ENCODE data around the gene DBP. TPM values are rescaled to one million over a fixed set of nuclear protein-coding genes. Genes with fewer than 3 reads are reported as not detected.
A peak's percentile ranks its signal among the peaks of the same experiment; 100 is the strongest.

The DBP gene
- total and polyA plus RNA-seq, 10 of the 15 experiments (the other 5 are each of a cell fraction or from before 2014, with no cell fraction given): 2.0 to 10.6 (median 6.9) TPM

GRCh38 chr19:48646001-48646721 is 9.0 kb upstream of the DBP start, which contains the start of gene CA11 (continued):
- TF ChIP-seq, protein P1, sequence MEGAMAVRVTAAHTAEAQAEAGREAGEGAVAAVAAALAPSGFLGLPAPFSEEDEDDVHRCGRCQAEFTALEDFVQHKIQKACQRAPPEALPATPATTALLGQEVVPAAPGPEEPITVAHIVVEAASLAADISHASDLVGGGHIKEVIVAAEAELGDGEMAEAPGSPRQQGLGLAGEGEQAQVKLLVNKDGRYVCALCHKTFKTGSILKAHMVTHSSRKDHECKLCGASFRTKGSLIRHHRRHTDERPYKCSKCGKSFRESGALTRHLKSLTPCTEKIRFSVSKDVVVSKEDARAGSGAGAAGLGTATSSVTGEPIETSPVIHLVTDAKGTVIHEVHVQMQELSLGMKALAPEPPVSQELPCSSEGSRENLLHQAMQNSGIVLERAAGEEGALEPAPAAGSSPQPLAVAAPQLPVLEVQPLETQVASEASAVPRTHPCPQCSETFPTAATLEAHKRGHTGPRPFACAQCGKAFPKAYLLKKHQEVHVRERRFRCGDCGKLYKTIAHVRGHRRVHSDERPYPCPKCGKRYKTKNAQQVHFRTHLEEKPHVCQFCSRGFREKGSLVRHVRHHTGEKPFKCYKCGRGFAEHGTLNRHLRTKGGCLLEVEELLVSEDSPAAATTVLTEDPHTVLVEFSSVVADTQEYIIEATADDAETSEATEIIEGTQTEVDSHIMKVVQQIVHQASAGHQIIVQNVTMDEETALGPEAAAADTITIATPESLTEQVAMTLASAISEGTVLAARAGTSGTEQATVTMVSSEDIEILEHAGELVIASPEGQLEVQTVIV (IDR thresholded peaks at IDR 0.05; ENCODE audit: borderline replicate concordance, partially characterized antibody): peak; percentile 70
- TF ChIP-seq BACH1 (IDR thresholded peaks at IDR 0.05; ENCODE audit: borderline replicate concordance) (peak; percentile 83), SP1 (IDR thresholded peaks at IDR 0.05; ENCODE audit: low read depth, low read length) (peak; percentile 30), LARP7 (IDR thresholded peaks at IDR 0.05) (peak; percentile 38; the same call in 1 of the 2 replicates), WRNIP1 (IDR thresholded peaks at IDR 0.05; ENCODE audit: borderline replicate concordance, low read depth, low read length) (peak; percentile 100), USF2 (IDR thresholded peaks at IDR 0.05; ENCODE audit: borderline replicate concordance, low read depth, low read length) (no peak), POLR2AphosphoS2 (IDR thresholded peaks at IDR 0.05; ENCODE audit: low read depth, low read length) (no peak), CTCF (IDR thresholded peaks at IDR 0.05 in 2 of 3, conservative IDR thresholded peaks at IDR 0.05 in 1 of 3; ENCODE audit: control insufficient read depth in 2 of 3, extremely low read depth in 1 of 3, insufficient read depth in 1 of 3, low read depth in 3 of 3, low read length in 3 of 3) (peak; percentile 79 to 98 (median 96); a peak in 5 of 6 replicates), IKZF2 (IDR thresholded peaks at IDR 0.05) (peak; percentile 69 to 84), MAX (IDR thresholded peaks at IDR 0.05; ENCODE audit: low read depth, low read length) (peak; percentile 53; the same call in 1 of the 2 replicates), HDGF (IDR thresholded peaks at IDR 0.05) (peak; percentile 89), MXI1 (IDR thresholded peaks at IDR 0.05; ENCODE audit: low read depth, low read length) (peak; percentile 30; the same call in 1 of the 2 replicates), RB1 (IDR thresholded peaks at IDR 0.05; ENCODE audit: borderline replicate concordance) (peak; percentile 76; the same call in 1 of the 2 replicates), RELB (IDR thresholded peaks at IDR 0.05; ENCODE audit: low read depth) (peak; percentile 95), DPF2 (IDR thresholded peaks at IDR 0.05) (peak; percentile 59), IKZF1 (conservative IDR thresholded peaks at IDR 0.05) (peak; percentile 70), NFXL1 (IDR thresholded peaks at IDR 0.05; ENCODE audit: borderline replicate concordance) (peak; percentile 24; the same call in 1 of the 2 replicates), EGR1 (IDR thresholded peaks at IDR 0.05; ENCODE audit: borderline replicate concordance in 1 of 2, low read depth in 2 of 2, low read length in 2 of 2) (peak in 1 of 2 experiments; percentile 54; a peak in 1 of 3 replicates), SPI1 (IDR thresholded peaks at IDR 0.05; ENCODE audit: borderline replicate concordance, insufficient read depth, low read depth, low read length) (no peak), NR2F1 (conservative IDR thresholded peaks at IDR 0.05) (peak; percentile 33; the same call in 1 of the 2 replicates), TCF3 (IDR thresholded peaks at IDR 0.05; ENCODE audit: borderline replicate concordance, insufficient read depth, low read depth, low read length) (0 out of 2 replicates have a peak, but pooled peaks have one; percentile 21), NBN (IDR thresholded peaks at IDR 0.05) (peak; percentile 53; the same call in 1 of the 2 replicates)
